ENCODE data around the gene CAPN1. TPM values are rescaled to one million over a fixed set of nuclear protein-coding genes. Genes with fewer than 3 reads are reported as not detected.

Gene CAPN1
- total and polyA plus RNA-seq, 2 of the 4 experiments (the other 2 are of a cell fraction) = 110 to 182 TPM

GRCh38 chr11:65251476-65251875, 69.7 kb downstream of the CAPN1 start:
- Histone ChIP-seq H2BK20ac (ENCODE audit: low read depth, low read length) (no peak overlapping the region), H3K27ac (ENCODE audit: insufficient read depth, low read length) (no peak overlapping the region), H2AFZ (replicated peaks; ENCODE audit: low read length, poor library complexity) (no peak overlapping the region), H3K4me2 (ENCODE audit: low read depth, low read length) (no peak overlapping the region), H2BK120ac (ENCODE audit: low read depth, low read length) (no peak overlapping the region), H4K8ac (ENCODE audit: low read depth in 2 of 2, low read length in 2 of 2) (no peak overlapping the region), H3K9ac (ENCODE audit: low read depth, low read length) (no peak overlapping the region), H4K20me1 (ENCODE audit: insufficient read depth, low read length) (no peaks in the 10 kb centered on the region), H3K14ac (replicated peaks; ENCODE audit: low read depth, low read length) (no peak overlapping the region), H3K27me3 (ENCODE audit: control insufficient read depth, insufficient read depth, low read length) (peaks cover under 1% of the 10 kb centered on the region; the same call in 1 of the 2 replicates), H3K36me3 (ENCODE audit: control insufficient read depth, insufficient read depth, low read length) (no peaks in the 10 kb centered on the region), H2AK9ac (replicated peaks; ENCODE audit: low read depth, low read length, poor library complexity) (no peak overlapping the region), H2BK5ac (ENCODE audit: low read depth, low read length, poor library complexity, severe bottlenecking) (no peak overlapping the region), H3K9me1 (ENCODE audit: insufficient read depth, low read length) (no peaks in the 10 kb centered on the region), H3K23ac (ENCODE audit: low read depth, low read length) (no peak overlapping the region), H4K5ac (ENCODE audit: low read depth, low read length) (no peak overlapping the region), H3K4ac (ENCODE audit: low read depth, low read length) (no peak overlapping the region), H3K79me1 (ENCODE audit: low read depth in 1 of 2, low read length in 2 of 2) (no peaks in the 10 kb centered on the region), H4K91ac (ENCODE audit: insufficient read depth, low read depth, low read length) (no peak overlapping the region), H2BK15ac (ENCODE audit: low read depth, low read length) (no peak overlapping the region), H3K9me3 (ENCODE audit: control insufficient read depth, insufficient read depth, low read length) (no peaks in the 10 kb centered on the region), H3K18ac (ENCODE audit: low read depth, low read length) (no peak overlapping the region), H2AK5ac (ENCODE audit: low read depth, low read length) (no peak overlapping the region), H3K4me3 (ENCODE audit: insufficient read depth, low read depth, low read length) (no peak overlapping the region), H3K4me1 (ENCODE audit: control insufficient read depth, insufficient read depth, low read length) (no peaks in the 10 kb centered on the region), H3K56ac (ENCODE audit: extremely low read depth, insufficient read depth, low read length) (no peak overlapping the region)
- dilution Hi-C loops (cut with HindIII; ENCODE audit: low sequenced_read_pairs, unreplicated experiment) = no loop called here
- in situ Hi-C loops (cut with MboI; ENCODE audit: low sequenced_read_pairs) = no loop called here
- TF ChIP-seq RCOR1 (IDR thresholded peaks at IDR 0.05; ENCODE audit: insufficient replicate concordance, low read length) (no peak), MAZ (IDR thresholded peaks at IDR 0.05; ENCODE audit: borderline replicate concordance, low read depth, low read length) (no peak), MAFK (IDR thresholded peaks at IDR 0.05; ENCODE audit: low read depth, low read length) (no peak), SMC3 (IDR thresholded peaks at IDR 0.05; ENCODE audit: low read depth, low read length) (no peak), FOS (IDR thresholded peaks at IDR 0.05; ENCODE audit: low read depth, low read length) (no peak), RAD21 (IDR thresholded peaks at IDR 0.05; ENCODE audit: low read length) (no peak), CHD1 (IDR thresholded peaks at IDR 0.05; ENCODE audit: low read depth, low read length) (no peak), NFE2L2 (IDR thresholded peaks at IDR 0.05; ENCODE audit: low read depth, low read length) (no peak), BHLHE40 (IDR thresholded peaks at IDR 0.05; ENCODE audit: low read depth, low read length) (no peak), MXI1 (IDR thresholded peaks at IDR 0.05; ENCODE audit: borderline replicate concordance, low read depth, low read length) (no peak)
- TF ChIP-seq, protein P1, sequence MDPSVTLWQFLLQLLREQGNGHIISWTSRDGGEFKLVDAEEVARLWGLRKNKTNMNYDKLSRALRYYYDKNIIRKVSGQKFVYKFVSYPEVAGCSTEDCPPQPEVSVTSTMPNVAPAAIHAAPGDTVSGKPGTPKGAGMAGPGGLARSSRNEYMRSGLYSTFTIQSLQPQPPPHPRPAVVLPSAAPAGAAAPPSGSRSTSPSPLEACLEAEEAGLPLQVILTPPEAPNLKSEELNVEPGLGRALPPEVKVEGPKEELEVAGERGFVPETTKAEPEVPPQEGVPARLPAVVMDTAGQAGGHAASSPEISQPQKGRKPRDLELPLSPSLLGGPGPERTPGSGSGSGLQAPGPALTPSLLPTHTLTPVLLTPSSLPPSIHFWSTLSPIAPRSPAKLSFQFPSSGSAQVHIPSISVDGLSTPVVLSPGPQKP (IDR thresholded peaks at IDR 0.05; ENCODE audit: borderline replicate concordance, low read depth, low read length) = no peak
- POLR2A ChIA-PET (ENCODE audit: unreplicated experiment) = no interaction called here
- no TSS peak for BruUV-seq (replicated peaks)
- ATAC-seq (ENCODE audit: low read depth) = no peak
- peak; percentile 11 for DNase-seq
- intact Hi-C loops (cut with micrococcal nuclease) = loop anchor here (5.0 kb wide), 1 partner anchor 139 kb away; the partner anchor contains the start of gene TM7SF2
- WGBS, 2 experiments (ENCODE audit: extremely low coverage in 2 of 2, insufficient read length in 1 of 2) = 83% methylated on average over 3 of the region's 9 CpGs; no CpG with 5 or more reads in 1 of the 2 experiments
- CTCF ChIA-PET = interaction anchor here (1.6 kb wide), 1 partner anchor 27 kb away, joined by 5 read pairs; no protein-coding TSS in a partner anchor
